Measurements from ENCODE around the gene RPL39. TPM values are rescaled to one million over a fixed set of nuclear protein-coding genes. Genes with fewer than 3 reads are reported as not detected.
"Not testable (repeated sequence)": the region's sequence is repeated elsewhere in the genome, so short reads cannot be mapped to it uniquely, and the experiment has no call there.

The RPL39 gene
- total and polyA plus RNA-seq, 4 donors: 623 to 2,860 (median 640) TPM

- no peaks in the 10 kb centered on the region for H3K4me1 ChIP-seq (ENCODE audit: control insufficient read depth in 4 of 4, insufficient read depth in 4 of 4, low read length in 3 of 4)
- no peak for TF ChIP-seq HNF4A (conservative IDR thresholded peaks at IDR 0.05)
- TF ChIP-seq ATF3 (IDR thresholded peaks at IDR 0.05): no peak
- TF ChIP-seq YY1 (IDR thresholded peaks at IDR 0.05): no peak
- no peak for TF ChIP-seq CTCF (IDR thresholded peaks at IDR 0.05; ENCODE audit: low read depth, low read length, missing input control)
- TF ChIP-seq JUND (IDR thresholded peaks at IDR 0.05): no peak
- TF ChIP-seq SP1 (IDR thresholded peaks at IDR 0.05): no peak
- TF ChIP-seq REST (IDR thresholded peaks at IDR 0.05): no peak
- TF ChIP-seq HNF4G (IDR thresholded peaks at IDR 0.05): no peak
- no peak overlapping the region for H3K4me3 ChIP-seq (ENCODE audit: low read depth in 1 of 3, low read length in 3 of 3)
- no peak overlapping the region for H3K27ac ChIP-seq (ENCODE audit: low read depth in 1 of 2, low read length in 2 of 2)
- no peaks in the 10 kb centered on the region for H3K9me3 ChIP-seq (ENCODE audit: control insufficient read depth in 4 of 4, low read length in 3 of 4)
- peaks cover 0 to 10% (median under 1%) of the 10 kb centered on the region in 4 donors for H3K36me3 ChIP-seq (ENCODE audit: control insufficient read depth in 4 of 4, insufficient read depth in 3 of 4, low read depth in 1 of 4, low read length in 3 of 4)
- 91% methylated on average over 5 of the region's 5 CpGs for WGBS
- H3K27me3 ChIP-seq (ENCODE audit: control insufficient read depth in 4 of 4, insufficient read depth in 4 of 4, low read length in 3 of 4): no peaks in the 10 kb centered on the region
- H3K9ac ChIP-seq (ENCODE audit: low read depth in 1 of 2, low read length in 2 of 2): no peak overlapping the region
- DNase-seq (ENCODE audit: low spot score): no peak
These were observed 12.6 kb downstream of the RPL39 start for GRCh38 chrX:119778829-119779228.

- Histone ChIP-seq H3K4me1 (ENCODE audit: control insufficient read depth in 4 of 4, insufficient read depth in 4 of 4, low read length in 3 of 4) (no peaks in the 10 kb centered on the region), H3K4me3 (ENCODE audit: low read depth in 1 of 3, low read length in 3 of 3) (no peak overlapping the region), H3K27me3 (ENCODE audit: control insufficient read depth in 4 of 4, insufficient read depth in 4 of 4, low read length in 3 of 4) (no peaks in the 10 kb centered on the region), H3K9ac (ENCODE audit: low read depth in 1 of 2, low read length in 2 of 2) (no peak overlapping the region), H3K9me3 (ENCODE audit: control insufficient read depth in 4 of 4, low read length in 3 of 4) (no peaks in the 10 kb centered on the region), H3K36me3 (ENCODE audit: control insufficient read depth in 4 of 4, insufficient read depth in 3 of 4, low read depth in 1 of 4, low read length in 3 of 4) (peaks cover 0 to under 1% (median 0%) of the 10 kb centered on the region in 4 donors), H3K27ac (ENCODE audit: low read depth in 1 of 2, low read length in 2 of 2) (no peak overlapping the region)
- 88% methylated on average over 15 of the region's 15 CpGs for WGBS
- no peak for DNase-seq (ENCODE audit: low spot score)
- no peak for TF ChIP-seq RXRA (IDR thresholded peaks at IDR 0.05)
- no peak for TF ChIP-seq TAF1 (conservative IDR thresholded peaks at IDR 0.05)
- no peak for TF ChIP-seq REST (IDR thresholded peaks at IDR 0.05)
- TF ChIP-seq JUND (IDR thresholded peaks at IDR 0.05): no peak
- no peak for TF ChIP-seq EGR1 (IDR thresholded peaks at IDR 0.05; ENCODE audit: low read depth in 2 of 2)
- no peak for TF ChIP-seq MAX (IDR thresholded peaks at IDR 0.05)
- TF ChIP-seq YY1 (IDR thresholded peaks at IDR 0.05): no peak
- TF ChIP-seq ATF3 (IDR thresholded peaks at IDR 0.05): no peak
- TF ChIP-seq GABPA (IDR thresholded peaks at IDR 0.05 in 1 of 2, conservative IDR thresholded peaks at IDR 0.05 in 1 of 2): no peak
- no peak for TF ChIP-seq SP1 (IDR thresholded peaks at IDR 0.05)
These were observed 15.8 kb downstream of the RPL39 start for GRCh38 chrX:119775517-119776238.

- H3K4me3 ChIP-seq (ENCODE audit: low read depth in 1 of 3, low read length in 3 of 3); H3K27me3 ChIP-seq (ENCODE audit: control insufficient read depth in 4 of 4, insufficient read depth in 4 of 4, low read length in 3 of 4); H3K9me3 ChIP-seq (ENCODE audit: control insufficient read depth in 4 of 4, low read length in 3 of 4); H3K27ac ChIP-seq (ENCODE audit: low read depth in 1 of 2, low read length in 2 of 2); H3K9ac ChIP-seq (ENCODE audit: low read depth in 1 of 2, low read length in 2 of 2); H3K36me3 ChIP-seq (ENCODE audit: control insufficient read depth in 4 of 4, insufficient read depth in 3 of 4, low read depth in 1 of 4, low read length in 3 of 4); DNase-seq (ENCODE audit: low spot score); H3K4me1 ChIP-seq (ENCODE audit: control insufficient read depth in 4 of 4, insufficient read depth in 4 of 4, low read length in 3 of 4): not testable (repeated sequence)
- 98% methylated on average over 3 of the region's 3 CpGs for WGBS
These were observed 22.0 kb downstream of the RPL39 start for GRCh38 chrX:119769388-119769787.

All from liver (tissue), 9 donors.